Ishikawa (cell line): ENCODE data around the gene SYMPK.

ENCODE experiments used
- CEBPB ChIP-seq: IDR thresholded peaks from 2 replicates; pipeline ENCODE4 v1.6.1; 2012
- CREB1 ChIP-seq: IDR thresholded peaks from 2 replicates; pipeline ENCODE4 v1.6.1; 2012; ENCODE audit warnings: low read depth
- EP300 ChIP-seq: IDR thresholded peaks from 2 replicates; pipeline ENCODE4 v1.6.1; 2012; ENCODE audit warnings: borderline replicate concordance
- FOXM1 ChIP-seq: IDR thresholded peaks from 2 replicates; pipeline ENCODE4 v1.6.1; 2012; ENCODE audit warnings: low read depth, borderline replicate concordance
- NFIC ChIP-seq: IDR thresholded peaks from 2 replicates; pipeline ENCODE4 v1.6.1; 2012
- RAD21 ChIP-seq: IDR thresholded peaks from 2 replicates; pipeline ENCODE4 v1.6.1; 2012; ENCODE audit warnings: low read depth
- TAF1 ChIP-seq: IDR thresholded peaks from 2 replicates; pipeline ENCODE4 v1.6.1; 2012; ENCODE audit warnings: low read depth, mild to moderate bottlenecking
- YY1 ChIP-seq: IDR thresholded peaks from 2 replicates; pipeline ENCODE4 v1.6.1; 2012; ENCODE audit warnings: low read depth
- TF ChIP-seq, protein P1 (sequence below): IDR thresholded peaks from 2 replicates; pipeline ENCODE4 v1.6.1; 2012; ENCODE audit warnings: low read depth, mild to moderate bottlenecking
- TF ChIP-seq, protein P2 (sequence below): IDR thresholded peaks from 2 replicates; pipeline ENCODE4 v1.6.1; 2012
- TF ChIP-seq, protein P3 (sequence below): IDR thresholded peaks from 2 replicates; pipeline ENCODE4 v1.6.1; 2012

DNA sequence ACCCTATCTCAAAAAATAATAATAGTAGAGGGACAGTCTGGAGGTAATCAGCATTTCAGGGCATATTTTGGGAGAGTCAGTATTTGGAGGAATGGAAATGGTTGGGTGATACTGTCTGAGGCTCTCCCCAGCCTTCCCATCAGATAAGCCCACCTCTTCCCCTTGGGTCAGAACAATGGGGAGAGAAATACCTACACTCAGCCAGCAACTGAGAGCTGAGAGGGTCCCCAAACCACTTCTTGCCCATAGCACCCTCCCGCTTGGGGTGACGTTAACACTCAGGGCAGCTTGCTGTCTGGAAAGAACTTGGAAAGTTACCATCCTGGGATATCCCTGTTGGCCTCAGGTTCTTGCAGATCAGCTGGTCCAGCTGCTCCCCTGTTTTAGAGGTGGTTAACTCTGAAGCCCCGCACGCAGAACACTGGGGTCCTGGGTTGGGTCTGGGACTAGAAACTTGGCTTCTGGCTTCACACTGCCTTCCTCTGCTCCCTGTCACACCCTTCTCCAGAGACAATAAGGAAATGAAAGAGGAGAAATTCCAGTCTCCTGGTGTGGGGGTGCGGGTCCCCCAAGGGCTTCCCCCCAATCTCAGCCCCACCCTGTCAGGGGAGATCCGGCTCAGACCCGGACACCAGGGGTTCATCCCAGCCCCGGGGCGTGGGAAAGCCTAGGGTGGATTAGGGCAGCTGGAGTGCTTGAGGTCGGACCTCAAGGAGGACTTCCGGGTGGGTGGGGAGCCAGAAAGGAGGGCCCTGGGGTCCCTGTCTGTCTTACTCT, 3.6 kb upstream of the SYMPK start:
- TF ChIP-seq CREB1 = no peak
- TF ChIP-seq FOXM1 = no peak
- TF ChIP-seq NFIC = no peak
- TF ChIP-seq RAD21 = no peak
- TF ChIP-seq, protein P1, sequence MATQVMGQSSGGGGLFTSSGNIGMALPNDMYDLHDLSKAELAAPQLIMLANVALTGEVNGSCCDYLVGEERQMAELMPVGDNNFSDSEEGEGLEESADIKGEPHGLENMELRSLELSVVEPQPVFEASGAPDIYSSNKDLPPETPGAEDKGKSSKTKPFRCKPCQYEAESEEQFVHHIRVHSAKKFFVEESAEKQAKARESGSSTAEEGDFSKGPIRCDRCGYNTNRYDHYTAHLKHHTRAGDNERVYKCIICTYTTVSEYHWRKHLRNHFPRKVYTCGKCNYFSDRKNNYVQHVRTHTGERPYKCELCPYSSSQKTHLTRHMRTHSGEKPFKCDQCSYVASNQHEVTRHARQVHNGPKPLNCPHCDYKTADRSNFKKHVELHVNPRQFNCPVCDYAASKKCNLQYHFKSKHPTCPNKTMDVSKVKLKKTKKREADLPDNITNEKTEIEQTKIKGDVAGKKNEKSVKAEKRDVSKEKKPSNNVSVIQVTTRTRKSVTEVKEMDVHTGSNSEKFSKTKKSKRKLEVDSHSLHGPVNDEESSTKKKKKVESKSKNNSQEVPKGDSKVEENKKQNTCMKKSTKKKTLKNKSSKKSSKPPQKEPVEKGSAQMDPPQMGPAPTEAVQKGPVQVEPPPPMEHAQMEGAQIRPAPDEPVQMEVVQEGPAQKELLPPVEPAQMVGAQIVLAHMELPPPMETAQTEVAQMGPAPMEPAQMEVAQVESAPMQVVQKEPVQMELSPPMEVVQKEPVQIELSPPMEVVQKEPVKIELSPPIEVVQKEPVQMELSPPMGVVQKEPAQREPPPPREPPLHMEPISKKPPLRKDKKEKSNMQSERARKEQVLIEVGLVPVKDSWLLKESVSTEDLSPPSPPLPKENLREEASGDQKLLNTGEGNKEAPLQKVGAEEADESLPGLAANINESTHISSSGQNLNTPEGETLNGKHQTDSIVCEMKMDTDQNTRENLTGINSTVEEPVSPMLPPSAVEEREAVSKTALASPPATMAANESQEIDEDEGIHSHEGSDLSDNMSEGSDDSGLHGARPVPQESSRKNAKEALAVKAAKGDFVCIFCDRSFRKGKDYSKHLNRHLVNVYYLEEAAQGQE = no peak
- no peak for TF ChIP-seq YY1
- TF ChIP-seq, protein P2, sequence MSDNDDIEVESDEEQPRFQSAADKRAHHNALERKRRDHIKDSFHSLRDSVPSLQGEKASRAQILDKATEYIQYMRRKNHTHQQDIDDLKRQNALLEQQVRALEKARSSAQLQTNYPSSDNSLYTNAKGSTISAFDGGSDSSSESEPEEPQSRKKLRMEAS = no peak
- no peak for TF ChIP-seq CEBPB
- TF ChIP-seq TAF1 = no peak
- TF ChIP-seq, protein P3, sequence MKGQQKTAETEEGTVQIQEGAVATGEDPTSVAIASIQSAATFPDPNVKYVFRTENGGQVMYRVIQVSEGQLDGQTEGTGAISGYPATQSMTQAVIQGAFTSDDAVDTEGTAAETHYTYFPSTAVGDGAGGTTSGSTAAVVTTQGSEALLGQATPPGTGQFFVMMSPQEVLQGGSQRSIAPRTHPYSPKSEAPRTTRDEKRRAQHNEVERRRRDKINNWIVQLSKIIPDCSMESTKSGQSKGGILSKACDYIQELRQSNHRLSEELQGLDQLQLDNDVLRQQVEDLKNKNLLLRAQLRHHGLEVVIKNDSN = no peak
- no peak for TF ChIP-seq EP300
